UCSD-AML1 (cell line): ENCODE results near the gene GOLGA3.
"Not testable (repeated sequence)": the region's sequence is repeated elsewhere in the genome, so short reads cannot be mapped to it uniquely, and the experiment has no call there.

Experiments
- DNase-seq: peaks from one replicate; lab custom pipeline; 2025; ENCODE audit not compliant: unreplicated experiment; lab: John Stamatoyannopoulos, UW

GOLGA3 gene

GRCh38 chr12:132847363-132848356 is 19.0 kb upstream of the GOLGA3 start:
- DNase-seq, result no peak

DNA sequence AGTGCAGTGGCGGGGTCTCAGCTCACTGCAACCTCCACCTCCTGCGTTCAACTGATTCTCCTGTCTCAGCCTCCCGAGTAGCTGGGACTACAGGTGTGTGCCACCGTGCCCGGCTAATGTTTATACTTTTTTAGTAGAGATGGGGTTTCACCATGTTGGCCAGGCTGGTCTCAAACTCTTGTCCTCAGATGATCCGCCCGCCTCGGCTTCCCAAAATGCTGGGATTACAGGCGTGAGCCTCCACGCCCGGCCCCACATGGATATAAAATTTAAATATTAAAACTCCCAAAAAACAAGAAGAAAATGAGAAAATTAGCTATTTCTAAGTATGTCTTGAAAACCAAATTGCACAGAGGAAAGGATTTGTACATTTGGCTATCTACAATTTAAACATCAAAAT is 16.0 kb upstream of the GOLGA3 start:
- not testable (repeated sequence) for DNase-seq

DNA sequence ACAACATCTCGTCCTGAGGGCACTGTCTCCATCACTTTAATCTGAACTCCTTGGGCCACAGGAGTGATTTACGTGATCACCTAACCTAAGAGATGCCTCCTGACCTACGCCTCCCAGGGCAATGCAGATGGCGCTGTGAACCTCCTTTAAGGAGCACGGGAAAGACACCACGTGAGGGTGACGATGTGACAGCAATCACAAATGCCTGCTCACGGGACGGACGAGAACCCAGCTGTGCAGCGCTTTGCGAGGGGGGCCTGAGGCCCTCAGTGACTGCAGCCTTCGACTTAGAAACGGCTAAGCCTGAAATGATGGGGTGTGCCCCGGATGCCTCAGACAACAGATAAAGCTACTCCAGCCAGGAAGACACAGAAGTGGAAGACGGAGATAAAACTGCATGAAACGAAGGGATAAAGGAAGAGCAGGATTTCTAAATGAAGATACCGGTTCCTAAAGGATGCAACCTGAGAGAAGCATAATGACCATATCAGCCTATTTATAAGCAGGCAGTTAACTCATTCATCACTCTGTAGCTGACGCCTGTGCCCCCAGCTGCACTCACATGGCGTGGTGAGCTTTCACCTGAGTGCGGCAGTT is 13.9 kb upstream of the GOLGA3 start:
- DNase-seq, result no peak

DNA sequence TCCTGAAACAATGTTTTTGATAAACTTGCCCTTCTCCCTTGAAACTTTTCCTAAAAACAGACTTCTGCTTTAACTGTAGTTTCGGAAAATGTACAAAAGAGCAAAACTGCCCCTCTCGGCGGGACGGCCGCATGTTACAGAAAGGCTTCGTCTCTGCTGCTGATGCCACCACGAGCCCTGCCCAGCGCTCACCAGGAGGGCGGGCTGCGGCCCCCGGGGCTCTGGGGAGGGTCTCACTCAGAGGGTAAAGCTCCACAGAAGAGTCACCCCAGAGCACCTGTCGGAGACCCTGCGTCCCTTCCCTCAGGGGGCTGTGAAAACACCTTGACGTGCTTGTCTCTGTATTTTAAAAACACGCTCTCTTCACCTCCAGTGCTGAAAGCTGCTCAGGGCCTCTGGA is 12.5 kb upstream of the GOLGA3 start:
- no peak for DNase-seq

DNA sequence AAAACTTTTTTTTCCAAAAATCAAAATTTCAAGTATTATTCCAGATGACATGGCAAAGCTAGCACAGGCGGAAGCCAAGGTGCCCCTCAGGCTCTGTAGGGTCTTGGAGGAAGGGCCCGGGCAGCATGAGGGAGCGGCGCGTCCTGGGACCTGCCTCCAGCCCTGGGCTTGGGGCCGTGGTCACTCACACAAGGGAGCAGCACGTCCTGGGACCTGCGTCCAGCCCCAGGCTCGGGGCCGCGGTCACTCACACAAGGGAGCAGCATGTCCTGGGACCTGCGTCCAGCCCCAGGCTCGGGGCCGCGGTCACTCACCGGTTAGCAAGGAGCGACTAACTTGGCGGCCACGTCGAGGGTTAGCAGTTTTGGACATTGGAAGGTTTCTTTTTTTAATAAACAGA is 11.9 kb upstream of the GOLGA3 start:
- no peak for DNase-seq

DNA sequence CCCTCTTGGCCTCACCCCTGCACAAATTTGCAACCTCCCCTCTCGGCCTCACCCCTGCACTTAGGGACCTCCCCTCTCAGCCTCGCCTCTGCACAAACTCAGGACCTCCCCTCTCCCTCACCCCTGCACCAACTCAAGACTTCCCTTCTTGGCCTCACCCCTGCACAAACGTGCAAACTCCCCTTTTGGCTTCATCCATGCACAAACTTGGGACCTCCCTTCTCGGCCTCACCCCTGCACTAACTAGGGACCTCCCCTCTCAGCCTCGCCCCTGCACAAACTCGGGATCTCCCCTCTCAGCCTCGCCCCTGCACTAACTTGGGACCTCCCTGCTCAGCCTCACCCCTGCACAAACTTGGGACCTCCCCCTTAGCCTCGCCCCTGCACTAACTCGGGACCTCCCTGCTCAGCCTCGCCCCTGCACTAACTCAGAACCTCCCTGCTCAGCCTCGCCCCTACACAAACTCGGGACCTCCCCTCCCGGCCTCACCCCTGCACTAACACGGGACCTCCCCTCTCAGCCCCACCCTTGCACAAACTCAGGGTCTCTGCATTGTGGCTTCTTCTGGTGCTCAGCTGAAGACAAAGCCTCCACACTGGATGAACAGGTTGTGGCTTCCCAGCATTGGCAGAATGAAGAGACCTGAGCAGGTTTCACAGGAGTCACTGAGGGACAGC is 11.0 kb upstream of the GOLGA3 start:
- DNase-seq, result no peak

- no peak for DNase-seq
These were observed 9.9 kb upstream of the GOLGA3 start for GRCh38 chr12:132838410-132839080.

GRCh38 chr12:132837693-132838409 is 9.2 kb upstream of the GOLGA3 start:
- DNase-seq, result no peak

DNA sequence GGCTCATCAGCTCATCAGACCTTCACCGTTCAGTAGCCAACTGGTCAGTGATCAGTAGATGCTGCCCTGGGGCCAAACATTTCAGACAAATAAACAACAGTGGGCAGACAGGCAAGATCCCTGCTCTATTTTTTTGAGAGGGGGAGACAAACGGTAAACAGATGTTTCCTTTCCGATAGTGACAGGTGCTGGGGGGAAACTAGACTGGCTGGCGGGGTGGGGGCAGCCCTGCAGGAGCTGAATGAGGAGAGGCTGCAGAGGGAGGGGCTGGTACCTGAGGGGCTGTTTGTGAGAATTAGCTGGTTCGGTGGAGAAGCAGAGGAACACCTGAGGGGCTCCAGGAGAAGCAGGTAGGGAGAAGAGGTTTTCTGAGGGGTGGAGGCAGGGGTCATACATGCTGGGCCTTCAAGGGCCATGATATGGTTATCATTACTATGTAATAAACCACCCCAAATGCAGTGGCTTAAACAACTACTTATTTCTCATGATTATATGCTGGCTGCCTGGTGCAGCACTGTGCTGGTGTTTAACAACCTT is 8.2 kb upstream of the GOLGA3 start:
- DNase-seq, result no peak

- DNase-seq, result not testable (repeated sequence)
These were observed 7.6 kb upstream of the GOLGA3 start for GRCh38 chr12:132836230-132836629.

GRCh38 chr12:132835076-132836025 is 6.7 kb upstream of the GOLGA3 start:
- DNase-seq, result no peak

DNA sequence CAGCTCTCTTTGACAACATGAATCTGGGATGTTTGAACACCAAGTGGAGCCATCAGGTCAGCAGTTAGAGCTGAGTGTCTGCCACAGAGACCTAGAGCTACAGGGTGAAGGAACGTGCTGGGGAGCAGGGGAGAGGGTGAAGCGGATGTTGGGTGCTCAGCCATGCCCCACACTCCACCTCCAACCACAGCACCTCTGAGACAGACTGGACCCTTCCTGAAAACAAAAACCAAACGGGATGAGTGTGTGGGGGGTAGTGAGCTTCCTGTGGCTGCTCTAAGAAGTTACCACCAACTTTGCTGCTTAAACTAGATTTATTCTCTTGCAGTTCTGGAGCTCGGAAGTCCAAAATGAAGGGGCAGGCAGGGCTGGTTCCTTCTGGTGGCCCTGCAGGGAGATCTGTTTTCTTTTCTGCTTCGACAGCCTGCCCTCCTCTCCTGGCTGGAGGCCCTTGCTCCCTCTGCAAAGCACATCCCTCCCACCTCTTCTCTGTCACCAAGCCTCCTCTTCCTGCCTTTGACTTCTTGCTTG is 5.6 kb upstream of the GOLGA3 start:
- no peak for DNase-seq

GRCh38 chr12:132833341-132833740 is 4.7 kb upstream of the GOLGA3 start:
- no peak for DNase-seq

DNA sequence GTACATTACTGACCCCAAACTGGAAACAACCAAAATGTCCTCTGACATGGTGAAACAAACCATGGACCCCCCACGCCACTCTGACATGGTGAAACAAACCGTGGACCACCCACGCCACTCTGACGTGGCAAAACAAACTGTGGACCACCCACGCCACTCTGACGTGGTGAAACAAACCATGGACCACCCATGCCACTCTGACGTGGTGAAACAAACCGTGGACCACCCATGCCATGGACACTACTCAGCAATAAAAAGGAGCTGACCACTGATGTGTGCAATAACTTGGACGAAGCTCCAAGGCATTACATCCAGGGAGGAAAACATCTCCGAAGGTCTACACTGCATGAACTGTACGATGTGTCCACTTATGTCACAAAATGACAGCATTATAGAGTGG is 3.1 kb upstream of the GOLGA3 start:
- no peak for DNase-seq

DNA sequence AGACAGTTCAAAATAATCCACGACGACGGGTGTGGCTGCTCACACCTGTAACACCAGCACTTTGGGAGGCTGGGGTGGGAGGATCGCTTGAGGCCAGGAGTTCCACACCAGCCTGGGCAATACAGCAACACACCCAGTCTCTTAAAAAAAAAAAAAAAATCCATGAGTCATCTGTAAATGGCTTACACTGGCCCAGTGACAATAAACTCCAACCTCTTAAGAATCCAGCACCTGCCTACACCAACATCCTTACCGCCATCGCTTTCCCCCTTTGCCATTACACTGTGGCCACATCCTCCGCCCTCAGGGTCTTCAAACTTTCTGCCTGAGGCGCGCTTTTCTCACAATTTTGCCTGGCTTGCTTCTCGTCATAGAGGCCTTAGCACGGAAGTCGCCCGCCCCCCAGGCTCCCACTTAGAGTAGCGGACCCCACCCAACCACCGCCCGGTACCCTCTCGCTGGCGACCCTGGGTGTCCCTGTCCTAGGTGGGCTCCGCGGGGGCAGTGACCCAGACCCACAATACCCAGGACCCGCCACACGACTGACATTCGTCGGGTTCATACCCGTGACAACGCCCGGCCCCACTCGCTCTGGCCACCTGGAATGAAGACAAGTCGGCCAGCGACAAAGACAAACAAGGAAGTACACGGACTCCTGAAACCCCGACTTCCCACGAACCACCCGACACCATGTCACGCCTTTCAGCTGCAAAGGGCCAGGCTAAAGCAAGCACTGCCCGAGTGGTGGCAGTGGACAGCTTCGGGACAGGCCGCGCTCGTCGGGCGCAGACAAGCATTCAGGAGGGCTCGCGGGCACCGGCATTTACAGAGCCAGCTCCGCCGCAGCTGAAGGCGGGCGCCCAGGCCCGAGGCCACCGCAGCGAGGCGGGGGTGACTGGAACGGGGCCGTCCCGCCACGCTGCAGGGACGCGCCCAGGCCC is 636 bp downstream of the GOLGA3 start:
- peak; percentile 51 for DNase-seq

DNA sequence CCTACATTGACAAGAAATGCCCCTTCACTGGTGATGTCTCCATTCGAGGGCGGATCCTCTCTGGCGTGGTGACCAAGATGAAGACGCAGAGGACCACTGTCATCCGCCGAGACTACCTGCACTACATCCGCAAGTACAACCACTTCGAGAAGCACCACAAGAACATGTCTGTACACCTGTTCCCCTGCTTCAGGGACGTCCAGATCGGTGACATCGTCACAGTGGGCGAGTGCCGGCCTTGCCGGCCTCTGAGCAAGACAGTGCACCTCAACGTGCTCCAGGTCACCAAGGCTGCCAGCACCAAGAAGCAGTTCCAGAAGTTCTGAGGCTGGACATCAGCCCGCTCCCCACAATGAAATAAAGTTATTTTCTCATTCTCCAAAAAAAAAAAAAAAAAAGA is 2.8 kb downstream of the GOLGA3 start:
- DNase-seq, result no peak

DNA sequence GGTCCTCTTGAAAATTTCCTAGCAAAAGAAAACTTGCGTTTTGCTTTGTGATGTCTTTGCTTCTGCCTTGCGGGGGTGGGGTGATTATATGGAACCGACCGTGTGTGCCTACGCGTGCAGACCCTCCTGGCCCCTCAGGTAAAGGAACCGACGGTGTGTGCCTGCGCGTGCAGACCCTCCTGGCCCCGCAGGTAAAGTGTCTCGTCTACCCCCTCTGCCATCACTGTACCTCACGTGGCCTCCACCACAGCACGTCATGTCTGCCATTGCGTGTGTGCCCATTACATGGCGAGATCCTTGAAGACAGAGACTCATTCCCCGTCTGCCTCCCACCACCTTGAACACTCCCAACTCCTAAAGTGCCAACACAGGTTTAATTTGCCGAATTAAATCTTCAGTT is 3.6 kb downstream of the GOLGA3 start:
- no peak for DNase-seq

DNA sequence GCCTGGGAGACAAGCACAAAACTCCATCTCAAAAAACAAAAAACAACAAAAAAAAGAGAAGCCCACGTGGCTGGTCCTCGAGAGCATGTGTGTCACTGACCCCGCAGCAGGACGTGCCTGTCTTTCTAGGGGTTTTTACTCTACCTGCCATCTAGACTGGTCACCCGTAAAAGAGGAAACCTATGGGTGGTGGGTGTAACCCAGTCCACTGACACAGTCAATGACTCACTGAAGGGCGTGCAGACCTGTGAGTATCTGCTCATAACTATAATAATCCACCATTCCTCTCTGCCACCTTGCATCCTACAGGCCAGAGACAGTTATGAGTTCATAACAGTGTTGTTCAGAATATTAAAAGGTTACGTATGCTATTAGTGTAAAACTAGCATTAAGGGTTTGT is 4.6 kb downstream of the GOLGA3 start:
- no peak for DNase-seq
